Osteoblast (primary cell): Measurements from ENCODE around the gene IDH3B. TPM values are rescaled to one million over a fixed set of nuclear protein-coding genes. Genes with fewer than 3 reads are reported as not detected.

Experiments used
- DNase-seq: peaks from one replicate; pipeline ENCODE4 v3.0.0; 2011; ENCODE audit warnings: low spot score, mixed read lengths; ENCODE audit not compliant: insufficient read length; ENCODE audit errors: missing footprints
- H2AFZ ChIP-seq: 2 replicates; pipeline ENCODE4 v1.6.0; 2011; ENCODE audit warnings: mild to moderate bottlenecking, low read length
- H3K27ac ChIP-seq: 2 replicates; pipeline ENCODE4 v1.5.1; 2011; ENCODE audit warnings: mild to moderate bottlenecking, low read depth, low read length, moderate library complexity
- H3K27me3 ChIP-seq: 2 replicates; pipeline ENCODE4 v1.6.0; 2012; ENCODE audit warnings: mild to moderate bottlenecking, control low read depth, inconsistent platforms, low read length, moderate library complexity; ENCODE audit not compliant: insufficient read depth
- H3K36me3 ChIP-seq: 2 replicates; pipeline ENCODE4 v1.5.1; 2011; ENCODE audit warnings: mild to moderate bottlenecking, low read length, control low read depth, moderate library complexity; ENCODE audit not compliant: insufficient read depth
- H3K4me1 ChIP-seq: 2 replicates; pipeline ENCODE4 v1.5.1; 2011; ENCODE audit warnings: mild to moderate bottlenecking, low read length, control low read depth, moderate library complexity; ENCODE audit not compliant: insufficient read depth
- H3K4me2 ChIP-seq: 2 replicates; pipeline ENCODE4 v1.6.0; 2011; ENCODE audit warnings: mild to moderate bottlenecking, low read length; ENCODE audit not compliant: insufficient read depth
- H3K4me3 ChIP-seq: fragments of 200-600 bp; sonication (generic); 3 replicates; pipeline ENCODE4 v1.5.1; 2012; ENCODE audit warnings: mild to moderate bottlenecking, low read length, inconsistent platforms; ENCODE audit not compliant: insufficient read depth
- H3K79me2 ChIP-seq: 2 replicates; pipeline ENCODE4 v1.6.0; 2012; ENCODE audit warnings: mild to moderate bottlenecking, low read length, control low read depth, inconsistent platforms; ENCODE audit not compliant: insufficient read depth
- H3K9me3 ChIP-seq: 2 replicates; pipeline ENCODE4 v1.5.1; 2011; ENCODE audit warnings: low read depth, low read length, control low read depth
- H4K20me1 ChIP-seq: 2 replicates; pipeline ENCODE4 v1.6.0; 2012; ENCODE audit warnings: mild to moderate bottlenecking, low read length, control low read depth; ENCODE audit not compliant: insufficient read depth
- CTCF ChIP-seq: IDR thresholded peaks from 2 replicates; pipeline ENCODE4 v1.5.1; 2011; ENCODE audit warnings: mild to moderate bottlenecking, low read depth, low read length, moderate library complexity; ENCODE audit errors: extremely low read depth
- total RNA-seq: library from RNA; depleted of rRNA; stranded (reverse); fragments of >200 nt; gene quantifications from 2 replicates; pipeline ENCODE4 v1.2.3, GENCODE V29; 2012

The IDH3B gene
- total RNA-seq = 67.5 and 71.7 TPM in 2 replicates

- Histone ChIP-seq H3K4me1 (peaks cover 10% of the 10 kb centered on the region), H3K9me3 (no peaks in the 10 kb centered on the region), H3K27ac (peak within 1 kb of the TSS; percentile 97), H4K20me1 (peaks cover 5% of the 10 kb centered on the region), H3K36me3 (peaks cover 22% of the 10 kb centered on the region), H3K27me3 (peaks cover 5% of the 10 kb centered on the region), H3K79me2 (peaks cover 21% of the 10 kb centered on the region), H3K4me3 (peak within 1 kb of the TSS; percentile 94), H2AFZ (peak within 1 kb of the TSS; percentile 95), H3K4me2 (peak within 1 kb of the TSS; percentile 99)
- peak; percentile 97 for DNase-seq
- TF ChIP-seq CTCF = no peak
These were observed at the start of gene IDH3B for GRCh38 chr20:2663887-2664719. IDH3B (minus strand) TSS chr20:2664216; CDS start chr20:2664188, 28 bp downstream.

GRCh38 chr20:2713285-2713684, 49.3 kb upstream of the IDH3B start:
- Histone ChIP-seq H3K4me1 (no peaks in the 10 kb centered on the region), H4K20me1 (no peaks in the 10 kb centered on the region), H3K4me2 (no peak overlapping the region), H2AFZ (no peak overlapping the region), H3K27me3 (peaks cover 15% of the 10 kb centered on the region), H3K79me2 (no peaks in the 10 kb centered on the region), H3K9me3 (no peaks in the 10 kb centered on the region), H3K4me3 (no peak overlapping the region), H3K27ac (no peak overlapping the region), H3K36me3 (no peaks in the 10 kb centered on the region)
- DNase-seq = peak; percentile 79
- TF ChIP-seq CTCF = peak; percentile 43

GRCh38 chr20:2709205-2709981, 45.4 kb upstream of the IDH3B start:
- Histone ChIP-seq H3K4me3 (no peak overlapping the region), H2AFZ (no peak overlapping the region), H3K79me2 (no peaks in the 10 kb centered on the region), H4K20me1 (no peaks in the 10 kb centered on the region), H3K36me3 (no peaks in the 10 kb centered on the region), H3K4me2 (no peak overlapping the region), H3K4me1 (no peaks in the 10 kb centered on the region), H3K9me3 (no peaks in the 10 kb centered on the region), H3K27ac (no peak overlapping the region), H3K27me3 (peaks cover 19% of the 10 kb centered on the region)
- peak; percentile 61 for DNase-seq
- TF ChIP-seq CTCF = no peak

- H3K36me3 ChIP-seq = no peaks in the 10 kb centered on the region
- no peaks in the 10 kb centered on the region for H3K4me1 ChIP-seq
- H3K9me3 ChIP-seq = no peaks in the 10 kb centered on the region
- H3K27me3 ChIP-seq = peaks cover 16% of the 10 kb centered on the region
- no peak overlapping the region for H2AFZ ChIP-seq
- no peak overlapping the region for H3K4me3 ChIP-seq
- no peak overlapping the region for H3K4me2 ChIP-seq
- no peaks in the 10 kb centered on the region for H4K20me1 ChIP-seq
- DNase-seq = no peak
- TF ChIP-seq CTCF = no peak
- H3K79me2 ChIP-seq = no peaks in the 10 kb centered on the region
- no peak overlapping the region for H3K27ac ChIP-seq
These were observed 44.6 kb upstream of the IDH3B start for GRCh38 chr20:2708665-2709064.
